HS-27A (cell line): Measurements from ENCODE around the gene F2RL3.
A peak's percentile ranks its signal among the peaks of the same experiment; 100 is the strongest.

Experiments
- DNase-seq: peaks from one replicate; pipeline ENCODE4 v3.0.0-alpha.2; 2012; ENCODE audit warnings: low read depth, missing footprints

Gene F2RL3

GRCh38 chr19:16895467-16896145 lies 6.8 kb downstream of the F2RL3 start:
- no peak for DNase-seq

GRCh38 chr19:16896146-16897028 lies 7.6 kb downstream of the F2RL3 start:
- DNase-seq = no peak

- DNase-seq = no peak
Observed at GRCh38 chr19:16897029-16897855, 8.4 kb downstream of the F2RL3 start.

GRCh38 chr19:16897856-16898161 lies 9.0 kb downstream of the F2RL3 start:
- no peak for DNase-seq

GRCh38 chr19:16898361-16899015 lies 9.7 kb downstream of the F2RL3 start:
- DNase-seq = no peak

- no peak for DNase-seq
Observed at GRCh38 chr19:16899566-16900075, 10.8 kb downstream of the F2RL3 start.

- DNase-seq = no peak
Observed at GRCh38 chr19:16901491-16902175, 12.8 kb downstream of the F2RL3 start.

- no peak for DNase-seq
Observed at GRCh38 chr19:16902545-16902944, 13.7 kb downstream of the F2RL3 start.

- no peak for DNase-seq
Observed at GRCh38 chr19:16903347-16903746, 14.5 kb downstream of the F2RL3 start.

- DNase-seq = no peak
Observed at GRCh38 chr19:16904599-16904998, 15.8 kb downstream of the F2RL3 start.

GRCh38 chr19:16908759-16909158 lies 20.0 kb downstream of the F2RL3 start:
- no peak for DNase-seq

GRCh38 chr19:16911046-16911445 lies 22.2 kb downstream of the F2RL3 start:
- DNase-seq = no peak

GRCh38 chr19:16912780-16913179 lies 24.0 kb downstream of the F2RL3 start:
- no peak for DNase-seq

GRCh38 chr19:16914421-16914820 lies 25.6 kb downstream of the F2RL3 start:
- no peak for DNase-seq

GRCh38 chr19:16915135-16915534 lies 26.3 kb downstream of the F2RL3 start:
- no peak for DNase-seq

GRCh38 chr19:16915734-16916133 lies 26.9 kb downstream of the F2RL3 start:
- DNase-seq = no peak

- no peak for DNase-seq
Observed at GRCh38 chr19:16917401-16917800, 28.6 kb downstream of the F2RL3 start.

GRCh38 chr19:16919496-16919895 lies 30.7 kb downstream of the F2RL3 start:
- DNase-seq = no peak

GRCh38 chr19:16920816-16921529 lies 32.2 kb downstream of the F2RL3 start:
- DNase-seq = peak; percentile 51

GRCh38 chr19:16921766-16922591 lies 33.2 kb downstream of the F2RL3 start:
- no peak for DNase-seq
